22Rv1 (cell line): ENCODE measurements around the gene CERS3.

Experiments
- H3K27ac ChIP-seq: fragments of 450-650 bp; 2 replicates; pipeline ENCODE4 v1.5.1; 2017
- ZFX ChIP-seq: fragments of 450-650 bp; IDR thresholded peaks from 2 replicates; pipeline ENCODE4 v1.6.1; 2017; ENCODE audit warnings: antibody characterized with exemption, borderline replicate concordance
- TF ChIP-seq, protein P1 (sequence below): fragments of 450-650 bp; IDR thresholded peaks from 2 replicates; pipeline ENCODE4 v1.5.1; 2017; ENCODE audit warnings: mild to moderate bottlenecking

Gene CERS3

GRCh38 chr15:100544946-100545345, 16.2 kb upstream of the CERS3 start:
- no peak overlapping the region for H3K27ac ChIP-seq
- TF ChIP-seq, protein P1, sequence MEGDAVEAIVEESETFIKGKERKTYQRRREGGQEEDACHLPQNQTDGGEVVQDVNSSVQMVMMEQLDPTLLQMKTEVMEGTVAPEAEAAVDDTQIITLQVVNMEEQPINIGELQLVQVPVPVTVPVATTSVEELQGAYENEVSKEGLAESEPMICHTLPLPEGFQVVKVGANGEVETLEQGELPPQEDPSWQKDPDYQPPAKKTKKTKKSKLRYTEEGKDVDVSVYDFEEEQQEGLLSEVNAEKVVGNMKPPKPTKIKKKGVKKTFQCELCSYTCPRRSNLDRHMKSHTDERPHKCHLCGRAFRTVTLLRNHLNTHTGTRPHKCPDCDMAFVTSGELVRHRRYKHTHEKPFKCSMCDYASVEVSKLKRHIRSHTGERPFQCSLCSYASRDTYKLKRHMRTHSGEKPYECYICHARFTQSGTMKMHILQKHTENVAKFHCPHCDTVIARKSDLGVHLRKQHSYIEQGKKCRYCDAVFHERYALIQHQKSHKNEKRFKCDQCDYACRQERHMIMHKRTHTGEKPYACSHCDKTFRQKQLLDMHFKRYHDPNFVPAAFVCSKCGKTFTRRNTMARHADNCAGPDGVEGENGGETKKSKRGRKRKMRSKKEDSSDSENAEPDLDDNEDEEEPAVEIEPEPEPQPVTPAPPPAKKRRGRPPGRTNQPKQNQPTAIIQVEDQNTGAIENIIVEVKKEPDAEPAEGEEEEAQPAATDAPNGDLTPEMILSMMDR, result no peak
- no peak for TF ChIP-seq ZFX

- no peak for TF ChIP-seq ZFX
- TF ChIP-seq, protein P1, result no peak
- H3K27ac ChIP-seq, result no peak overlapping the region
These were observed 15.6 kb upstream of the CERS3 start for GRCh38 chr15:100544338-100544841.

- no peak overlapping the region for H3K27ac ChIP-seq
- TF ChIP-seq ZFX, result no peak
- TF ChIP-seq, protein P1, result no peak
These were observed 13.5 kb upstream of the CERS3 start for GRCh38 chr15:100542290-100542689.

DNA sequence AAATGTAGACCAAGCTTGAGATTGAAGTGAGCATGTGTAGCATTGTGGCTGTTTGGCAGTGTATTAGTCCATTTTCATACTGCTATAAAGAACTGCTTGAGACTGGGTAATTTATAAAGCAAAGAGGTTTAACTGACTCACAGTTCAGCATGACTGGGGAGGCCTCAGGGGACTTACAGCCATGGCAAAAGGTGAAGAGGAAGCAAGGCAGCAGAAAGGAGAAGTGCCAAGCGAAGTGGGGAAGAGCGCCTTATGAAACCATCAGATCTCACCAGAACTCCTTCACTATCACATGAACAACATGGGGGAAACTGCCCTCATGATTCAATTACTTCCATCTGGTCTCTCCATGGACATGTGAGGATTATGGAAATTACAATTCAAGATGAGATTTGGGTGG, 8.6 kb upstream of the CERS3 start:
- no peak for TF ChIP-seq ZFX
- TF ChIP-seq, protein P1, result no peak
- no peak overlapping the region for H3K27ac ChIP-seq

DNA sequence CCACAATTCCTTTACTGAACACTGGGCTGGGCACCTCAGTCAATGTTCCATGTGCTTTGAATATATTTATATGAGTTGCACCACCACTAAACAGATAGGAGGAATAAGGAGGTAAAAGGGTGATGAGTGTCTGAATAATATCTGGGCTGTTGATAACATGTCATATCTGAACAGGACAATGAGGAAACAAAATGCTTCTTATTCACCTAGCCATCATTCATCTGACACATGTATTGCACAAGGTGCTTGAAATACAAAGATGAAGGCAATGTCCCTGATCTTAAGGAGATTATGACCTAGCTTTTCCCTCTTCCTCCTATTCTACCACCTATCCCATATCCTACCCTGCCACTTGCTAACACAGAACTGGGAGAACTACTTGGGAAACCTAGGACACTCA, 8.0 kb upstream of the CERS3 start:
- H3K27ac ChIP-seq, result no peak overlapping the region
- TF ChIP-seq, protein P1, result no peak
- TF ChIP-seq ZFX, result no peak

DNA sequence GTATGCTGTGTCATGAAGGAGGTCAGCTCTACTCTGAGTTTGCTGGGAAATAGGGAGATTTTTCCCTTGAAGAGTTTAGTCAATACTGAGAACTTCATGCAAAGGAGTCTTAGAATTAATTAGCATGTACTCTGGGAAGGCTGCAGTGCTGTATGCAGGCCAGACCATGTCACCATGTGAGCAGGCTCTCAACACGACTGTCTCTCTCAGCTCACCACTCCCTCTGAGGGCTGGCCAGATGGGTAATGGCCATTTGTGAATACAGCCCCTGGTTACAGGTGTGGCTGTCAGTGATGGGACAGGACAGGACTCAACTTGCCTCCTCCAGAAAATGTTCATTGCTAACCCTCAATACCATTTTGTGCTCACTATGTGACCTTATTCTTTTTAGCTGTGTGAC, 5.1 kb upstream of the CERS3 start:
- TF ChIP-seq, protein P1, result no peak
- no peak for TF ChIP-seq ZFX
- no peak overlapping the region for H3K27ac ChIP-seq

DNA sequence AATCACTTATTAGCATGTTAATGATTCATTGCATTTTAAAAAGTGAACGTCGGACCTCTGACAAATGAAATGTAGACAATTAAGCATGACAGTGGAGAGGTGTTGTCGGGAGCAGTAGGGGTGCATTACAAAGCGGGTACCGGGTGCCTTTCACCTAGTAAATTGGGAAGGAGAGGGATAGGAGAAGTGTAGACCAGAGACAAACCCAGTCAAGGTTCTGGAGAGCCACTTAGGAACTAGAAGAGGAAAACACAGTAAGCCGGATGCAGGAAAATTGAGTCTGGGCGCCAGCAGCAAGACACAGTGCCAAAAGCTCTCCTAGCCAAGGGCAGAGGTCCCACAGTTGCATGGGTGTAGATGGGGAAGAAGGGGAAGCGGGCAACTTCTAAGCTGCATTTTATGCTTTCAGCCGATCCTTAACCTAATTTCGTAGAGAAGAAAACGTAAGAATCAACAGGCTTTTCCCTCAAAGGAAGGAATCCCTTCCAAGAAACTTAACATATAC, 3.1 kb upstream of the CERS3 start:
- TF ChIP-seq, protein P1, result no peak
- TF ChIP-seq ZFX, result no peak
- H3K27ac ChIP-seq, result no peak overlapping the region
